SK-N-SH (cell line): ENCODE measurements around the gene TRPV6. TPM values are rescaled to one million over a fixed set of nuclear protein-coding genes. Genes with fewer than 3 reads are reported as not detected.

Experiments
- CTCF ChIA-PET: fragments of 300-600, 350-600 bp; formaldehyde crosslinking; extraction: SDS; loops from one replicate; lab custom pipeline; 2021; lab: Yijun Ruan, JAX
- POLR2A ChIA-PET: fragments of 350-600 bp; sonication (Branson Sonifier 250); formaldehyde crosslinking; extraction: SDS; loops from one replicate; lab custom pipeline; 2020; ENCODE audit warnings: antibody characterized with exemption, inconsistent platforms; lab: Yijun Ruan, JAX
- DNase-seq: peaks from one replicate; pipeline ENCODE4 v3.0.0; 2012
- H2AFZ ChIP-seq: fragments of 200-600 bp; sonication (generic); 2 replicates; pipeline ENCODE4 v1.8.1; 2016; ENCODE audit warnings: antibody characterized with exemption, mild to moderate bottlenecking, low read depth
- H3F3A ChIP-seq: fragments of 200-600 bp; sonication (generic); replicated peaks from 2 replicates; pipeline ENCODE3; 2016; ENCODE audit warnings: antibody characterized with exemption, mild to moderate bottlenecking; ENCODE audit not compliant: insufficient read depth
- H3K27ac ChIP-seq, 2 experiments: fragments of 200-500 bp in 1 of 2; fragments of 200-600 bp in 1 of 2; sonication (Bioruptor generic) in 1 of 2; sonication (generic), shearing (Covaris generic) in 1 of 2; 2 replicates each; pipeline versions ENCODE4 v1.5.1 to v1.6.1; 2014 to 2016; ENCODE audit warnings: low read depth in 2 of 2, inconsistent platforms in 1 of 2, low read length in 1 of 2, mild to moderate bottlenecking in 1 of 2, mixed read lengths in 1 of 2
- H3K27me3 ChIP-seq: fragments of 200-600 bp; sonication (generic), shearing (Covaris generic); 2 replicates; pipeline ENCODE4 v1.6.1; 2016; ENCODE audit warnings: mixed run types; ENCODE audit not compliant: insufficient read depth
- H3K36me3 ChIP-seq, 2 experiments: fragments of 200-500 bp in 1 of 2; fragments of 200-600 bp in 1 of 2; sonication (Bioruptor generic) in 1 of 2; sonication (generic) in 1 of 2; replicated peaks in 1 of 2; 2 replicates each; pipeline versions ENCODE3 to v1.5.1; 2014 to 2016; ENCODE audit warnings: low read length in 1 of 2, mild to moderate bottlenecking in 1 of 2; ENCODE audit not compliant: insufficient read depth in 2 of 2, control insufficient read depth in 1 of 2
- H3K4me1 ChIP-seq, 2 experiments: fragments of 200-500 bp in 1 of 2; fragments of 200-600 bp in 1 of 2; sonication (Bioruptor generic) in 1 of 2; sonication (generic), shearing (Covaris generic) in 1 of 2; 2 replicates each; pipeline versions ENCODE4 v1.5.1 to v1.6.1; 2014 to 2016; ENCODE audit warnings: low read depth in 1 of 2, low read length in 1 of 2, mixed run types in 1 of 2; ENCODE audit not compliant: insufficient read depth in 2 of 2, control insufficient read depth in 1 of 2
- H3K4me2 ChIP-seq: fragments of 200-600 bp; sonication (generic), shearing (Covaris generic); 2 replicates; pipeline ENCODE4 v1.6.1; 2017; ENCODE audit warnings: mixed run types
- H3K4me3 ChIP-seq, 2 experiments: fragments of 200-500 bp in 1 of 2; fragments of 200-600 bp in 1 of 2; sonication (Bioruptor generic) in 1 of 2; sonication (generic), shearing (Covaris generic) in 1 of 2; 2 replicates each; pipeline versions ENCODE4 v1.5.1 to v1.8.1; 2014 to 2016; ENCODE audit warnings: low read depth in 2 of 2, inconsistent platforms in 1 of 2, low read length in 1 of 2, mild to moderate bottlenecking in 1 of 2, mixed read lengths in 1 of 2, moderate library complexity in 1 of 2
- H3K79me2 ChIP-seq: fragments of 200-600 bp; sonication (generic); 2 replicates; pipeline ENCODE4 v1.8.1; 2017; ENCODE audit warnings: mild to moderate bottlenecking; ENCODE audit not compliant: insufficient read depth
- H3K9ac ChIP-seq: fragments of 200-600 bp; sonication (generic); 2 replicates; pipeline ENCODE4 v1.6.1; 2017; ENCODE audit warnings: mixed run types
- H3K9me2 ChIP-seq: fragments of 200-600 bp; sonication (generic); 2 replicates; pipeline ENCODE4 v1.6.1; 2017; ENCODE audit warnings: mixed run types
- H3K9me3 ChIP-seq: fragments of 200-600 bp; sonication (generic); 2 replicates; pipeline ENCODE4 v1.6.1; 2017; ENCODE audit warnings: mixed run types, mild to moderate bottlenecking, moderate library complexity
- H4K20me1 ChIP-seq: fragments of 200-600 bp; sonication (generic); 2 replicates; pipeline ENCODE4 v1.6.1; 2017; ENCODE audit warnings: mild to moderate bottlenecking, mixed run types; ENCODE audit not compliant: insufficient read depth
- ELF1 ChIP-seq: IDR thresholded peaks from 2 replicates; pipeline ENCODE4 v1.4.0; 2012
- FOXM1 ChIP-seq: IDR thresholded peaks from 2 replicates; pipeline ENCODE4 v1.4.0; 2012; ENCODE audit warnings: low read depth, mild to moderate bottlenecking
- MAX ChIP-seq: IDR thresholded peaks from 2 replicates; pipeline ENCODE4 v1.4.0; 2012; ENCODE audit warnings: low read depth
- MXI1 ChIP-seq: IDR thresholded peaks from 2 replicates; pipeline ENCODE4 v1.6.1; 2012; ENCODE audit warnings: mild to moderate bottlenecking, low read depth, low read length, improper control_type of control experiment
- PBX3 ChIP-seq: IDR thresholded peaks from 2 replicates; pipeline ENCODE4; 2012
- POLR2AphosphoS5 ChIP-seq: IDR thresholded peaks from 2 replicates; pipeline ENCODE4 v1.6.1; 2012; ENCODE audit warnings: low read depth, low read length
- RAD21 ChIP-seq: IDR thresholded peaks from 2 replicates; pipeline ENCODE4 v1.6.1; 2012; ENCODE audit warnings: mild to moderate bottlenecking, low read length
- REST ChIP-seq: IDR thresholded peaks from 2 replicates; pipeline ENCODE4 v1.6.1; 2012; ENCODE audit warnings: mild to moderate bottlenecking, low read depth, low read length, moderate library complexity
- SIN3A ChIP-seq: IDR thresholded peaks from 2 replicates; pipeline ENCODE4 v1.6.1; 2012; ENCODE audit warnings: low read depth, mild to moderate bottlenecking, low read length, moderate library complexity, borderline replicate concordance
- TAF1 ChIP-seq: IDR thresholded peaks from 2 replicates; pipeline ENCODE4 v1.6.1; 2012; ENCODE audit warnings: low read depth, mild to moderate bottlenecking, low read length, moderate library complexity, borderline replicate concordance
- TCF12 ChIP-seq: IDR thresholded peaks from 2 replicates; pipeline ENCODE4 v1.4.0; 2012
- YY1 ChIP-seq: IDR thresholded peaks from 2 replicates; pipeline ENCODE4 v1.4.0; 2012; ENCODE audit warnings: low read depth, mild to moderate bottlenecking
- ZBTB33 ChIP-seq: IDR thresholded peaks from 2 replicates; pipeline ENCODE4 v1.4.0; 2012; ENCODE audit warnings: low read depth, borderline replicate concordance
- WGBS: methylation state at CpG from one replicate; pipeline ENCODE4 v1.1.6; 2017; ENCODE audit warnings: low lambda C conversion rate; 5-methylcytosine and 5-hydroxymethylcytosine counted together
- polyA plus RNA-seq, 3 experiments: library from polyadenylated mRNA; depleted of rRNA; stranded (reverse); fragments of >200 nt; gene quantifications; 2 replicates each; pipeline ENCODE4 v1.2.3, GENCODE V29; 2012

TRPV6 gene
- polyA plus RNA-seq, 1 of the 3 experiments (the other 2 are of a cell fraction), result not detected

- Histone ChIP-seq H3K79me2 (no peaks in the 10 kb centered on the region), H2AFZ (no peak overlapping the region), H3K4me3 (no peak overlapping the region), H3K27ac (no peak overlapping the region), H3K9me3 (no peaks in the 10 kb centered on the region), H3K4me1 (no peaks in the 10 kb centered on the region), H3K4me2 (no peak overlapping the region), H3K27me3 (peaks cover 25% of the 10 kb centered on the region), H3K9me2 (no peaks in the 10 kb centered on the region), H3K36me3 (no peaks in the 10 kb centered on the region), H3F3A (no peaks in the 10 kb centered on the region), H3K9ac (no peak overlapping the region), H4K20me1 (no peaks in the 10 kb centered on the region)
- DNase-seq, result no peak
- no peak for TF ChIP-seq MXI1
- no peak for TF ChIP-seq ELF1
- no peak for TF ChIP-seq YY1
- TF ChIP-seq RAD21, result no peak
- TF ChIP-seq POLR2AphosphoS5, result no peak
- no peak for TF ChIP-seq MAX
- no peak for TF ChIP-seq ZBTB33
- no peak for TF ChIP-seq TAF1
- TF ChIP-seq REST, result no peak
- no peak for TF ChIP-seq PBX3
- no peak for TF ChIP-seq TCF12
- TF ChIP-seq FOXM1, result no peak
- no peak for TF ChIP-seq SIN3A
- POLR2A ChIA-PET, result no interaction called here
- 26% methylated on average over 12 of the region's 12 CpGs for WGBS
- CTCF ChIA-PET, result interaction anchor here (1.3 to 2.2 kb wide), 4 partner anchors 14 to 328 kb away, joined by 3 to 10 read pairs (median 6); partner anchors contain the start of gene EPHB6
These were observed 1.9 kb upstream of the TRPV6 start for GRCh38 chr7:142887282-142888015.
